H1 (cell line): ENCODE results near the gene CSNK1A1. TPM values are rescaled to one million over a fixed set of nuclear protein-coding genes. Genes with fewer than 3 reads are reported as not detected.

Experiments used
- RAD21 ChIP-seq, 2 experiments: IDR thresholded peaks in 1 of 2; conservative IDR thresholded peaks in 1 of 2; 2 replicates each; pipeline ENCODE4 v1.6.1; 2011; ENCODE audit warnings: low read depth in 2 of 2, low read length in 2 of 2, improper control_type of control experiment in 1 of 2, inconsistent platforms in 1 of 2, mild to moderate bottlenecking in 1 of 2, moderate library complexity in 1 of 2
- SRF ChIP-seq: IDR thresholded peaks from 2 replicates; pipeline ENCODE4 v1.6.1; 2011; ENCODE audit warnings: mild to moderate bottlenecking, low read depth, low read length, moderate library complexity
- polyA plus RNA-seq, 7 experiments: library from polyadenylated mRNA; depleted of rRNA in 3 of 7; stranded (reverse) in 5 of 7; unstranded in 2 of 7; fragments of >200 nt in 5 of 7; fragments of 200-250 nt in 2 of 7; gene quantifications; 1 replicate in 5 of 7; 2 replicates in 1 of 7; 4 replicates in 1 of 7; pipeline versions ENCODE4 v1.2.1 to v1.2.3, GENCODE V29; 2011 to 2013; ENCODE audit warnings: missing spikeins in 2 of 7, mixed read lengths in 2 of 7
- total RNA-seq: library from RNA; stranded (reverse); fragmentation: NEBNext Ultra II Directional; extraction: Animal tissue kit (Norgen Biotek cat#: 25700); gene quantifications from 2 replicates; pipeline ENCODE4 v1.2.1, GENCODE V29; 2021

Gene CSNK1A1
- total and polyA plus RNA-seq, 2 of the 8 experiments (the other 6 are each of a cell fraction or from before 2014, with no cell fraction given) = 61.2 to 244 TPM

- TF ChIP-seq RAD21 (IDR thresholded peaks at IDR 0.05 in 1 of 2, conservative IDR thresholded peaks at IDR 0.05 in 1 of 2; ENCODE audit: low read depth in 2 of 2, low read length in 2 of 2) (peak; percentile 57 to 58), SRF (no peak)
Measured at GRCh38 chr5:149551227-149552037, at the start of gene CSNK1A1 (continued).
